ENCODE results near the gene CDK2AP2. TPM values are rescaled to one million over a fixed set of nuclear protein-coding genes. Genes with fewer than 3 reads are reported as not detected.

The CDK2AP2 gene
- total and polyA plus RNA-seq, 9 of the 15 experiments (the other 6 are each of a cell fraction or from before 2014, with no cell fraction given) = 4.4 to 47.4 (median 21.7) TPM

- peak; percentile 73 for TF ChIP-seq MYC (IDR thresholded peaks at IDR 0.05; ENCODE audit: low read depth, low read length)
- TF ChIP-seq MYC (CRISPR knock-in tag; IDR thresholded peaks at IDR 0.05; ENCODE audit: borderline replicate concordance, low read depth) = peak; percentile 59; the same call in 1 of the 2 replicates
- TF ChIP-seq ZNF785 (CRISPR knock-in tag; IDR thresholded peaks at IDR 0.05) = no peak
- TF ChIP-seq POLR2H (tag; IDR thresholded peaks at IDR 0.05; ENCODE audit: low read depth) = peak; percentile 40; the same call in 1 of the 2 replicates
- TF ChIP-seq ZNF24 (IDR thresholded peaks at IDR 0.05) = no peak
- peak; percentile 61; the same call in 1 of the 2 replicates for TF ChIP-seq LCOR (CRISPR knock-in tag; IDR thresholded peaks at IDR 0.05)
- peak; percentile 61 for TF ChIP-seq POLR2B (IDR thresholded peaks at IDR 0.05; ENCODE audit: low read depth, partially characterized antibody)
- TF ChIP-seq ZNF511 (CRISPR knock-in tag; IDR thresholded peaks at IDR 0.05) = peak; percentile 38; the same call in 1 of the 2 replicates
- TF ChIP-seq ZBTB12 (CRISPR knock-in tag; IDR thresholded peaks at IDR 0.05) = peak; percentile 66
- TF ChIP-seq CTCF (IDR thresholded peaks at IDR 0.05 in 2 of 3, conservative IDR thresholded peaks at IDR 0.05 in 1 of 3; ENCODE audit: insufficient read depth in 2 of 3, low read depth in 1 of 3, low read length in 3 of 3) = peak; percentile 60 to 84 (median 75)
- TF ChIP-seq MYNN (IDR thresholded peaks at IDR 0.05) = no peak
- TF ChIP-seq MYNN (CRISPR knock-in tag; IDR thresholded peaks at IDR 0.05) = no peak
- no peak for TF ChIP-seq ZNF212 (CRISPR knock-in tag; IDR thresholded peaks at IDR 0.05)
- TF ChIP-seq SNAPC5 (CRISPR knock-in tag; IDR thresholded peaks at IDR 0.05) = no peak
- TF ChIP-seq KDM2B (CRISPR knock-in tag; IDR thresholded peaks at IDR 0.05) = peak; percentile 86; the same call in 1 of the 2 replicates
- peak; percentile 56 to 92 (median 90) for TF ChIP-seq YY1 (IDR thresholded peaks at IDR 0.05; ENCODE audit: borderline replicate concordance in 1 of 3, control insufficient read depth in 1 of 3, extremely low read depth in 1 of 3, insufficient read depth in 3 of 3, insufficient read length in 1 of 3, insufficient replicate concordance in 2 of 3, low read depth in 1 of 3, low read length in 2 of 3)
- TF ChIP-seq KAT7 (CRISPR knock-in tag; IDR thresholded peaks at IDR 0.05; ENCODE audit: borderline replicate concordance) = peak; percentile 46; the same call in 1 of the 2 replicates
- peak; percentile 94 for TF ChIP-seq KDM5B (IDR thresholded peaks at IDR 0.05; ENCODE audit: insufficient replicate concordance, low read depth, low read length)
- peak; percentile 70 for TF ChIP-seq CXXC5 (CRISPR knock-in tag; IDR thresholded peaks at IDR 0.05)
- no peak for TF ChIP-seq ARID3A (IDR thresholded peaks at IDR 0.05; ENCODE audit: borderline replicate concordance, low read depth, low read length)
- peak; percentile 81 for TF ChIP-seq TOE1 (IDR thresholded peaks at IDR 0.05; ENCODE audit: borderline replicate concordance)
- no peak for TF ChIP-seq TOE1 (CRISPR knock-in tag; IDR thresholded peaks at IDR 0.05; ENCODE audit: borderline replicate concordance, low read depth)
These were observed 39.0 kb downstream of the CDK2AP2 start, which contains the start of gene TMEM134 (continued) for GRCh38 chr11:67468759-67469507.
